ENCODE results near the gene WDR12.
A peak's percentile ranks its signal among the peaks of the same experiment; 100 is the strongest.
"Not testable (repeated sequence)": the region's sequence is repeated elsewhere in the genome, so short reads cannot be mapped to it uniquely, and the experiment has no call there.

Gene WDR12

DNA sequence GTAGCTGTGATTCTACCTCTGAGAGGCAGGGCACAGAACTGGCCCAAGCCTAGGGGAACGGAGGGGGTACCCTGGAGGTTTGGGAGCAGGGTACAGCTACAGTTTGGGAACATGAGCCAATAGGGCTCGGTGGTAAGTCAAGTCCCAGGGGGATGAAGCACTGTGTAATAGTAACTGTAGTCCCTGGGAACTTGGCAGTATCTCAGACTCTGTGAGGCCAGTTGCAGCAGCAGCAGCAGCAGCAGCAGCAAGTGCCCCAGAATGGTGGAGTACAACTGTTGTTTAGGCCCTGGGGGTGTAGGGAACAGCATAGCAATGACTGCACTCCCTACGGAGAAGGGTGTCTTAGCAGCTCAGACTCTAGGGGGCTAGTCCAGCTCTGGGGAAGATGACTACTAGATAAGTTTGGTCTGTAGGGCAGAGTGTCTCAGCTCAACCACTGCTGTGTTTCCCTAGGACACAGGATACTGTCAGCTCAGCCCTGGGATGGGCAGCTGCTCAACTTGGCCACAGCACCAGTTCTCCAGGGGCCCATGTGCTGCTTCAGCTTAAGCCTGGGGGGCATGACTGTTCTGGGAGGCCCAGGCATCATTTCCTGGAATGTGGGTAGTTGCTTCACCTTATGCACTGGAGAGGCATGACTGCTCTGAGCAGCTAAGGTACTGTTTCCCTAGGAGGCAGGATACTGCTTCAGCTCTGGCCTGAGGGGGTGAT lies 21.1 kb upstream of the WDR12 start:
- intact Hi-C loops (cut with DNase I; ENCODE audit: low total_unique reads) = no loop called here
- Histone ChIP-seq H3K4me3 (no peak overlapping the region), H3K27me3 (no peaks in the 10 kb centered on the region), H3K36me3 (peaks cover 0 to 27% (median 5%) of the 10 kb centered on the region in 3 donors), H3K27ac (no peak overlapping the region), H3K9me3 (no peaks in the 10 kb centered on the region), H3K4me1 (no peaks in the 10 kb centered on the region)
- TF ChIP-seq, protein P1, sequence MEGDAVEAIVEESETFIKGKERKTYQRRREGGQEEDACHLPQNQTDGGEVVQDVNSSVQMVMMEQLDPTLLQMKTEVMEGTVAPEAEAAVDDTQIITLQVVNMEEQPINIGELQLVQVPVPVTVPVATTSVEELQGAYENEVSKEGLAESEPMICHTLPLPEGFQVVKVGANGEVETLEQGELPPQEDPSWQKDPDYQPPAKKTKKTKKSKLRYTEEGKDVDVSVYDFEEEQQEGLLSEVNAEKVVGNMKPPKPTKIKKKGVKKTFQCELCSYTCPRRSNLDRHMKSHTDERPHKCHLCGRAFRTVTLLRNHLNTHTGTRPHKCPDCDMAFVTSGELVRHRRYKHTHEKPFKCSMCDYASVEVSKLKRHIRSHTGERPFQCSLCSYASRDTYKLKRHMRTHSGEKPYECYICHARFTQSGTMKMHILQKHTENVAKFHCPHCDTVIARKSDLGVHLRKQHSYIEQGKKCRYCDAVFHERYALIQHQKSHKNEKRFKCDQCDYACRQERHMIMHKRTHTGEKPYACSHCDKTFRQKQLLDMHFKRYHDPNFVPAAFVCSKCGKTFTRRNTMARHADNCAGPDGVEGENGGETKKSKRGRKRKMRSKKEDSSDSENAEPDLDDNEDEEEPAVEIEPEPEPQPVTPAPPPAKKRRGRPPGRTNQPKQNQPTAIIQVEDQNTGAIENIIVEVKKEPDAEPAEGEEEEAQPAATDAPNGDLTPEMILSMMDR (IDR thresholded peaks at IDR 0.05) = no peak
- DNase-seq = no peak

DNA sequence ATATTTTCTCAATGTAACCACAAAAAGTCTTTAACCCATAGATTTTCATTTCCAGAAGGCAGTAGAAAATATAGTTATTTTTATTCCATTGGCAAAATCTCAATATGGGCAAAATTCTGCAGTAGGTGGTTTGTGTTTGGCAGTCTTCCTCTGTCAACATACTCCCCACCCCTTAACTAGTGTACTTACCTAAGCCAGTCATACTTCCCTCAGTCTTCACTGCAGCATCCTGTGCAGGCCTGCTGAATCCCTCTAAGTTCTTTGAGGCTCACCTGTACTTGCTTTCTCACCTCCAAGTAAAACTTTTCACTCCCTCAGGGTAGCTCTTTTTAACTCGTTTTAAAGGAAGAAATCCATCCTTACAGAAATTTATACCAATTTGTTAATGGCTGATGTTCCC lies 7.4 kb upstream of the WDR12 start:
- intact Hi-C loops (cut with DNase I; ENCODE audit: low total_unique reads) = no loop called here
- peaks cover 14 to 31% (median 26%) of the 10 kb centered on the region in 3 donors for H3K36me3 ChIP-seq

DNA sequence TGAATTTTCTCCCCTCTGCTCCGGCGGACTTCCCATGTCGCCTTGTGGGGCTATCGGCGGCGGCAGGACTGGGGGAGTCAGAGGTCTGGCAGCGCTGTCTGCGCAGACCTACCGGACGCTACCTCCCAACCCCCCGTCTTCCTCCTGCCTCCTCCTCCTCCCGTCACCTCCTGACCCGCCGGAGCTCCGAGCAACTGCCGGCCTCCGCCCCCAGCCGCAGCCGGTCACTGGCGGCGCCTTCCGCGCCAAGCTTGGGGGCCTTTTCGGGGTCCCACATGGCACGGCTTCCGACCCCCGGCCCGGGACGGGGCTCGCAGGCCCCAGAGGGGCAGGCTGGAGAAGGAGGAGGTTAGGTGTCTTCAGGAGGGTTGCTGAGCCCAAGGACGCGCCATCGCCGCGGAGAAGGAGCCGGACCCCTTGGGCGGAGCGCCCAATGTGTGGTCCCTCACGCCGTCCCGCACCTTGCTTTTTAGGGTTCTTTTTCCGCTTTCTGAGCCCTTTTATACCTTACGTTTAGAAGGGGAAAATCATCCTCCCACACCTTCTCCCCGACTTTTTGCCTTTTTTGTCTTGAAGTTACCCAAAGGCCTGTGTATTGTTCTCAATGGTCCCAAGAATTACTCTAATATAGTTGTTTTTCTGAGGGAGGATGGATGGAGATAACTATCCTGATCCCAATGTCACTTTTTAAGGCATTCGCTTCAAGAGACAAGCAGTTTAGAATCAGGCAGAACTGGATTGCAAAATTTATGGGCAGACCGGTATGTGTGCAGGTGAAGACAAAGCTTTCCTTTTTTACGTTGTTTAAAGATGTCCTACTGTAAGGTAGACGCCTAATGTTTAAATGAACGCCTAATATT lies 1.1 kb upstream of the WDR12 start:
- H3K9me3 ChIP-seq; DNase-seq; H3K27me3 ChIP-seq; intact Hi-C loops (cut with DNase I; ENCODE audit: low total_unique reads); H3K36me3 ChIP-seq: not testable (repeated sequence)
- H3K4me1 ChIP-seq = peaks cover 0 to 24% (median 8%) of the 10 kb centered on the region in 4 donors
- H3K4me3 ChIP-seq = peak overlapping the region; percentile 61 to 76
- H3K27ac ChIP-seq = peak overlapping the region; percentile 67 to 80

More for the DNA sequence above, 7.4 kb upstream of the WDR12 start:
- no peak overlapping the region for H3K27ac ChIP-seq
- no peaks in the 10 kb centered on the region for H3K27me3 ChIP-seq
- TF ChIP-seq, protein P1 (IDR thresholded peaks at IDR 0.05) = no peak
- no peak overlapping the region for H3K4me3 ChIP-seq
- no peaks in the 10 kb centered on the region for H3K4me1 ChIP-seq
- DNase-seq = no peak
- no peaks in the 10 kb centered on the region for H3K9me3 ChIP-seq

DNA sequence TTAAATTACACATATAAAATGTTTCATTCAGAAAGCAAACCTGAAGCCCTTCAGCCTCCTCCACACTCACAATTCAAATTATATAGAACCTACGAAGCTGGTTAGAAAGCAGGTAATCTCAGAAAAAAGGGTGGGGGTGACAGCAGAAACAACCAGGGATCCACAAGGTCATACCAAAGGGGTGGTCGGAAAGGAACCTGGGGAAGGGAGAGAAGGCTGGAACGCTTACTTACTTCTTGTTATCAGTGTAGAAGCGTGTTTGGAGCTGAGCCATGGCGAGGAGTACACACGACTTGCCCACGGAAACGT lies 316 bp downstream of the WDR12 start:
- Histone ChIP-seq H3K9me3 (no peaks in the 10 kb centered on the region), H3K4me1 (peaks cover 0 to 24% (median 8%) of the 10 kb centered on the region in 4 donors), H3K36me3 (peaks cover 0 to 4% (median 0%) of the 10 kb centered on the region in 3 donors), H3K27me3 (no peaks in the 10 kb centered on the region), H3K27ac (peak overlapping the region; percentile 67 to 80), H3K4me3 (peak overlapping the region; percentile 61 to 76)
- TF ChIP-seq, protein P1 (IDR thresholded peaks at IDR 0.05) = no peak
- intact Hi-C loops (cut with DNase I; ENCODE audit: low total_unique reads) = no loop called here
- DNase-seq = no peak

DNA sequence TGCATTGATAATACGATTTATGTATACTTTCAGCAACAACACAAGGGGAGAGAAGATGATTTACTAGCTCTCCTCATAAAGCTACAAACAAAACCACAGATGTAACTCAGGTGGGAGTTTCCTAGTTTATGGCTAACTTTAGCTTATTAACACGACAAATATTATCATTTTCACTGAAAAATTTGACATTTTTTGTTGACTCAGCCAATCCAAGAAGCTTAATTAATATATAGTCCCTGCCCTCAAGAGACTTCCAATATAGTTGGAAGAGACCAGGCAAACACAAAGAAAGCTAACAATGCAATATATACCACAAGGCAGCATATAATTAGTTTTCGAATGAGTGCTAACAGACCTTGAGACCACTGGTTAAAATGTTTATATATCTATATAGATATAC lies 775 bp downstream of the WDR12 start:
- TF ChIP-seq, protein P1 (IDR thresholded peaks at IDR 0.05) = no peak
- peak overlapping the region; percentile 61 to 76 for H3K4me3 ChIP-seq
- peak overlapping the region; percentile 67 to 80 for H3K27ac ChIP-seq
- no peaks in the 10 kb centered on the region for H3K27me3 ChIP-seq
- peaks cover 0 to 7% (median under 1%) of the 10 kb centered on the region in 3 donors for H3K36me3 ChIP-seq
- no peak for DNase-seq
- intact Hi-C loops (cut with DNase I; ENCODE audit: low total_unique reads) = no loop called here
- H3K9me3 ChIP-seq = no peaks in the 10 kb centered on the region
- H3K4me1 ChIP-seq = peaks cover 0 to 24% (median 8%) of the 10 kb centered on the region in 4 donors

DNA sequence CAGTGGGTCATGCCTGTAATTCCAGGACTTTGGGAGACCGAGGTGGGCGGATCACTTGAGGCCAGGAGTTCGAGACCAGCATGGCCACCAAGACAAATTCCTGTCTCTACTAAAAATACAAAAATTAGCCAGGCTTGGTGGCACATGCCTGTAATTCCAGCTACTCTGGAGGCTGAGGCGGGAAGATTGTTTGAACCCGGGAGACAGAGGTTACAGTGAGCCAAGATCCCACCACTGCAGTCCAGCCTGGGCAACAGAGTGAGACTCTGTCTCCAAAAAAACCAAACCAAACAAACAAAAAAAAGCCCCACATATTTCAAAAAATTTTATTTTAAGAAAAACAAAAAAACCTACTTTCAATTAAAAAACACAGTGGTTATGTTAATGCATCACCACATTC lies 1.2 kb downstream of the WDR12 start:
- intact Hi-C loops (cut with DNase I; ENCODE audit: low total_unique reads); H3K9me3 ChIP-seq; H3K27me3 ChIP-seq; H3K4me3 ChIP-seq; H3K27ac ChIP-seq; DNase-seq: not testable (repeated sequence)
- peaks cover 0 to 11% (median 5%) of the 10 kb centered on the region in 3 donors for H3K36me3 ChIP-seq
- H3K4me1 ChIP-seq = peaks cover 0 to 24% (median 8%) of the 10 kb centered on the region in 4 donors
